IMR-90 (cell line): ENCODE measurements around the gene DCTD. TPM values are rescaled to one million over a fixed set of nuclear protein-coding genes. Genes with fewer than 3 reads are reported as not detected.

ENCODE experiments used
- ATAC-seq: fragments of 200-7000 bp; cut with Tn5 transposase; 2 replicates; pipeline ENCODE4 v1.9.1; 2020; ENCODE audit warnings: low read depth, mild to moderate bottlenecking, moderate library complexity
- BruUV-seq: library from RNA; stranded (reverse); fragments of 400-500 nt; replicated peaks from 2 replicates; lab custom pipeline; 2021; lab: Mats Ljungman, UMichigan
- CTCF ChIA-PET: fragments of 300-600 bp; formaldehyde crosslinking; extraction: SDS; loops from one replicate; lab custom pipeline; 2021; ENCODE audit warnings: antibody characterized with exemption; lab: Yijun Ruan, JAX
- POLR2A ChIA-PET: fragments of 300-600 bp; sonication (Branson Sonifier 250); formaldehyde crosslinking; loops from one replicate; lab custom pipeline; 2022; ENCODE audit warnings: antibody characterized with exemption; ENCODE audit not compliant: unreplicated experiment; lab: Charles Lee
- DNase-seq: peaks from one replicate; pipeline ENCODE4 v3.0.0; 2013
- H2AFZ ChIP-seq: replicated peaks from 2 replicates; pipeline ENCODE3; 2013; ENCODE audit warnings: low read length, mild to moderate bottlenecking; ENCODE audit not compliant: poor library complexity
- H2AK5ac ChIP-seq: 2 replicates; pipeline ENCODE4 v1.6.1; 2013; ENCODE audit warnings: low read depth, low read length, inconsistent platforms
- H2AK9ac ChIP-seq: replicated peaks from 2 replicates; pipeline ENCODE3; 2013; ENCODE audit warnings: mild to moderate bottlenecking, low read depth, low read length, moderate library complexity; ENCODE audit not compliant: poor library complexity
- H2BK120ac ChIP-seq: 2 replicates; pipeline ENCODE4 v1.6.1; 2013; ENCODE audit warnings: low read depth, low read length, inconsistent platforms
- H2BK15ac ChIP-seq: 3 replicates; pipeline ENCODE4 v1.6.1; 2013; ENCODE audit warnings: low read depth, low read length, inconsistent platforms
- H2BK20ac ChIP-seq: 2 replicates; pipeline ENCODE4 v1.6.1; 2013; ENCODE audit warnings: low read depth, mild to moderate bottlenecking, inconsistent platforms, low read length, moderate library complexity
- H2BK5ac ChIP-seq: 2 replicates; pipeline ENCODE4 v1.6.1; 2013; ENCODE audit warnings: mild to moderate bottlenecking, low read depth, low read length, inconsistent platforms; ENCODE audit not compliant: poor library complexity, severe bottlenecking
- H3K14ac ChIP-seq: replicated peaks from 2 replicates; pipeline ENCODE4 v1.6.1; 2013; ENCODE audit warnings: low read depth, low read length, inconsistent platforms
- H3K18ac ChIP-seq: 2 replicates; pipeline ENCODE4 v1.6.1; 2013; ENCODE audit warnings: low read depth, low read length, control low read depth
- H3K23ac ChIP-seq: 2 replicates; pipeline ENCODE4 v1.6.1; 2013; ENCODE audit warnings: low read depth, low read length, inconsistent platforms
- H3K27ac ChIP-seq: 2 replicates; pipeline ENCODE4 v1.5.1; 2013; ENCODE audit warnings: mild to moderate bottlenecking, control low read depth, low read length; ENCODE audit not compliant: insufficient read depth
- H3K27me3 ChIP-seq: 2 replicates; pipeline ENCODE4 v1.6.1; 2013; ENCODE audit warnings: low read length; ENCODE audit not compliant: control insufficient read depth, insufficient read depth
- H3K36me3 ChIP-seq: 2 replicates; pipeline ENCODE4 v1.6.1; 2013; ENCODE audit warnings: low read length, mixed read lengths; ENCODE audit not compliant: control insufficient read depth, insufficient read depth
- H3K4ac ChIP-seq: 2 replicates; pipeline ENCODE4 v1.6.1; 2013; ENCODE audit warnings: low read depth, low read length, inconsistent platforms
- H3K4me1 ChIP-seq: 2 replicates; pipeline ENCODE4 v1.6.1; 2013; ENCODE audit warnings: low read length, mixed read lengths; ENCODE audit not compliant: control insufficient read depth, insufficient read depth
- H3K4me2 ChIP-seq: 2 replicates; pipeline ENCODE4 v1.6.1; 2013; ENCODE audit warnings: low read depth, mild to moderate bottlenecking, control low read depth, low read length, moderate library complexity
- H3K4me3 ChIP-seq: 2 replicates; pipeline ENCODE4 v1.5.1; 2013; ENCODE audit warnings: low read depth, mild to moderate bottlenecking, control low read depth, low read length, moderate library complexity; ENCODE audit not compliant: insufficient read depth
- H3K56ac ChIP-seq: 2 replicates; pipeline ENCODE4 v1.6.1; 2013; ENCODE audit warnings: low read length, inconsistent platforms; ENCODE audit not compliant: insufficient read depth; ENCODE audit errors: extremely low read depth
- H3K79me1 ChIP-seq, 2 experiments: 2 replicates each; pipeline ENCODE4 v1.6.1; 2013; ENCODE audit warnings: low read length in 2 of 2, inconsistent platforms in 1 of 2, low read depth in 1 of 2
- H3K9ac ChIP-seq: 2 replicates; pipeline ENCODE4 v1.6.1; 2013; ENCODE audit warnings: low read depth, low read length, control low read depth
- H3K9me1 ChIP-seq: 2 replicates; pipeline ENCODE4 v1.6.1; 2013; ENCODE audit warnings: low read length, inconsistent platforms; ENCODE audit not compliant: insufficient read depth
- H3K9me3 ChIP-seq: 2 replicates; pipeline ENCODE4 v1.6.1; 2013; ENCODE audit warnings: low read length; ENCODE audit not compliant: control insufficient read depth, insufficient read depth
- H4K20me1 ChIP-seq: 2 replicates; pipeline ENCODE4 v1.6.1; 2013; ENCODE audit warnings: low read length, inconsistent platforms; ENCODE audit not compliant: insufficient read depth
- H4K5ac ChIP-seq: 2 replicates; pipeline ENCODE4 v1.6.1; 2013; ENCODE audit warnings: mild to moderate bottlenecking, low read depth, low read length, control low read depth
- H4K8ac ChIP-seq, 2 experiments: 2 replicates each; pipeline ENCODE4 v1.6.1; 2013; ENCODE audit warnings: low read depth in 2 of 2, low read length in 2 of 2, control low read depth in 1 of 2, inconsistent platforms in 1 of 2
- H4K91ac ChIP-seq: 2 replicates; pipeline ENCODE4 v1.6.1; 2013; ENCODE audit warnings: low read depth, low read length, inconsistent platforms; ENCODE audit not compliant: insufficient read depth
- CEBPB ChIP-seq: IDR thresholded peaks from 2 replicates; pipeline ENCODE4 v1.6.1; 2012; ENCODE audit warnings: low read depth, low read length, improper control_type of control experiment
- CHD1 ChIP-seq: IDR thresholded peaks from 2 replicates; pipeline ENCODE4 v1.6.1; 2012; ENCODE audit warnings: low read depth, low read length, improper control_type of control experiment
- FOS ChIP-seq: fragments of 150-350 bp; IDR thresholded peaks from 2 replicates; pipeline ENCODE4 v1.6.1; 2016; ENCODE audit warnings: low read depth, low read length
- MAFK ChIP-seq: IDR thresholded peaks from 2 replicates; pipeline ENCODE4 v1.6.1; 2012; ENCODE audit warnings: low read depth, low read length, improper control_type of control experiment
- MXI1 ChIP-seq: IDR thresholded peaks from 2 replicates; pipeline ENCODE4 v1.6.1; 2012; ENCODE audit warnings: low read depth, mild to moderate bottlenecking, low read length, moderate library complexity, borderline replicate concordance
- NFE2L2 ChIP-seq: fragments of 150-350 bp; IDR thresholded peaks from 2 replicates; pipeline ENCODE4 v1.6.1; 2016; ENCODE audit warnings: low read depth, mild to moderate bottlenecking, low read length
- POLR2A ChIP-seq: IDR thresholded peaks from 2 replicates; pipeline ENCODE4 v1.6.1; 2012; ENCODE audit warnings: mild to moderate bottlenecking, low read depth, low read length
- RCOR1 ChIP-seq: IDR thresholded peaks from 2 replicates; pipeline ENCODE4 v1.6.1; 2012; ENCODE audit warnings: mild to moderate bottlenecking, low read length, improper control_type of control experiment; ENCODE audit not compliant: insufficient replicate concordance
- RFX5 ChIP-seq: IDR thresholded peaks from 2 replicates; pipeline ENCODE4 v1.8.0; 2012; ENCODE audit warnings: low read depth, mild to moderate bottlenecking, low read length, moderate library complexity
- SMC3 ChIP-seq: fragments of 150-350 bp; IDR thresholded peaks from 2 replicates; pipeline ENCODE4 v1.6.1; 2016; ENCODE audit warnings: low read depth, mild to moderate bottlenecking, antibody characterized with exemption, low read length, moderate library complexity
- WGBS, 2 experiments: methylation state at CpG; one replicate each; pipeline versions ENCODE4 v1.1.5 to v1.1.7; 2013; ENCODE audit warnings: missing lambda C conversion rate in 2 of 2; ENCODE audit not compliant: insufficient read length in 1 of 2; ENCODE audit errors: extremely low coverage in 2 of 2; 5-methylcytosine and 5-hydroxymethylcytosine counted together
- dilution Hi-C: fragments of 300-500 bp; cut with HindIII; formaldehyde crosslinking; loops from one replicate; pipeline ENCODE4 v1.14.3; 2018; ENCODE audit warnings: low sequenced_read_pairs; ENCODE audit not compliant: unreplicated experiment
- in situ Hi-C: fragments of 300-500 bp; cut with MboI; formaldehyde crosslinking; loops from 3 replicates; pipeline ENCODE4 v1.14.3; 2019; ENCODE audit warnings: low sequenced_read_pairs, inconsistent platforms, mixed read lengths
- intact Hi-C: fragments of 100-400 bp; cut with micrococcal nuclease; formaldehyde crosslinking; loops from 2 replicates; pipeline ENCODE4 v1.10.0; 2022
- polyA plus RNA-seq, 3 experiments: library from polyadenylated mRNA; depleted of rRNA; stranded (reverse); fragments of >200 nt; gene quantifications; 2 replicates each; pipeline ENCODE4 v1.2.3, GENCODE V29; 2012; ENCODE audit warnings: low replicate concordance in 1 of 3
- total RNA-seq: library from RNA; depleted of rRNA; stranded (reverse); fragments of >200 nt; gene quantifications from 2 replicates; pipeline ENCODE4 v1.2.3, GENCODE V29; 2012
- TF ChIP-seq, protein P1 (sequence below): fragments of 150-350 bp; IDR thresholded peaks from 2 replicates; pipeline ENCODE4 v1.6.1; 2016; ENCODE audit warnings: low read depth, mild to moderate bottlenecking, low read length, moderate library complexity, borderline replicate concordance
- TF ChIP-seq, protein P2 (sequence below): conservative IDR thresholded peaks from 2 replicates; pipeline ENCODE4 v1.5.1; 2012; ENCODE audit warnings: mild to moderate bottlenecking, low read depth, low read length, improper control_type of control experiment
- TF ChIP-seq, protein P3 (sequence below): fragments of 150-350 bp; IDR thresholded peaks from 2 replicates; pipeline ENCODE4 v1.6.1; 2017; ENCODE audit warnings: mild to moderate bottlenecking, antibody characterized with exemption, low read length, low read depth

Gene DCTD
- total and polyA plus RNA-seq, 2 of the 4 experiments (the other 2 are of a cell fraction): 90.3 to 127 TPM

DNA sequence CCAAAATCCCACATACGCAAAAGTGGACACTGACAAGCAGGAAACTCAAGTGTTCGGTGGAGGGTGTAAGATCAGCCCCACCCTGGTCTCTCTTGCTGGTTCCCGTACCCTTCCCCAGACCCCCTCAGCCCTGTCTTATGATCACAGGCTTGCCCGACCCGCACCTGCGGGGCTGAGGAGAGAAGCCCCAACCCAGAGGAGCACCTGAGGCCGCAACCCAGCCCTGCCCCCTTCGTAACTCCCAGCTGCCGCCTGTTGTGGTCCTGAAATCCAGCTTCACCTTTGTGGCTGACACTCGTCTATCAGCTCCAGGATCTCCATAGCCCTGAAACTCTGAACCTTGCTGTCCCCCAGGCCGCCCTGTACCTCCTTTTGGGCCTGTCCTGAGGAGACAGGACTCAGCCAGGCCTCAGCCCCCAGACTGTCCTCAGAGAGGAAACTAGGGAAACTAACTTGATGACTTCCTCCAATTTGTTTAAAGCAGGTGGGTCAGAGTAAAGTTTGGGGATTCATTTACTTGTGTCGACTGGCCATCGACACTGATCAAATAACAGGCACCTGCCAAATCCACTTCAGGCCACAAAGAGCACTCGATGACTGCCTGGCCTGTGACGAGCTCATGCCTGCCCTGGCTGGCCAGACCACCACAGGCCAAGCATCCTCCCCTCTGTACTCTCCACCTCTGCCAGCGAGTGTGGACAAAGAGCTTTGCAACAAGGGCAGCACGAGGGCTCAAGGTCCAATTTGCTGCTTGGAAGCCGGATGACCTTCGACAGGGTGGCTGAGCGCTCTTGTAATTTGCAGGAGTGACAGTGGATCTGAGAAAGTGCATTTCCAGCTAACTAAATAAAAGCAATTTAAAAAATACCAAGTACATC, 19.3 kb downstream of the DCTD start (continued):
- no peak for TF ChIP-seq RCOR1

DNA sequence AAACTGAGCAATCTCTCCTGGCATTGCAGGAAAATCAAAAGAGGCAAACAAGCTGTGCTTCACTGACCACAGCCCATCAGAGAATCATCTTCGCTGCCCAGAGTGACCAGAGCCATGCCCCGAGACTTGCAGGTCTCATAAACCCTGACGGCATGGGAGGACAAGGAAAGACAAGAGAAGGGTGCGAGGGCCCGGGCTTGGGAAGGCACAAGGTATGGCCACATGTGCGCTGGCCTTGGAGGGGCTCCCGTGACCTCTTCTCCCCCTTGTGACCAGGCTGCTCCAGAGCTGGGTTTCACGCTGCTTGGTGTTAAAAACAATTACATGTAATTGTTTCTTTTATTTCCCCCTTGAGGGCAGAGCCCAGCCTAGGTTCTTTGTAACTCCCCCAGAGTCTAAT, 20.8 kb downstream of the DCTD start:
- Histone ChIP-seq H3K36me3 (peaks cover 44% of the 10 kb centered on the region), H3K27ac (no peak overlapping the region), H3K4me2 (no peak overlapping the region), H3K56ac (no peak overlapping the region), H2BK15ac (no peak overlapping the region), H2AFZ (no peak overlapping the region), H3K4me3 (no peak overlapping the region), H4K5ac (no peak overlapping the region), H3K79me1 (peaks cover 20 to 41% of the 10 kb centered on the region in 2 experiments), H2BK5ac (no peak overlapping the region), H2AK5ac (no peak overlapping the region), H2BK120ac (no peak overlapping the region), H3K9me3 (no peaks in the 10 kb centered on the region), H4K8ac (no peak overlapping the region), H3K27me3 (no peaks in the 10 kb centered on the region), H3K14ac (no peak overlapping the region), H2BK20ac (no peak overlapping the region), H4K20me1 (peaks cover 3% of the 10 kb centered on the region; the same call in 1 of the 2 replicates), H3K18ac (no peak overlapping the region), H3K23ac (no peak overlapping the region), H3K4me1 (no peaks in the 10 kb centered on the region), H2AK9ac (no peak overlapping the region), H3K9ac (no peak overlapping the region), H4K91ac (no peak overlapping the region), H3K9me1 (peaks cover 4% of the 10 kb centered on the region; the same call in 1 of the 2 replicates), H3K4ac (no peak overlapping the region)
- TF ChIP-seq, protein P1, sequence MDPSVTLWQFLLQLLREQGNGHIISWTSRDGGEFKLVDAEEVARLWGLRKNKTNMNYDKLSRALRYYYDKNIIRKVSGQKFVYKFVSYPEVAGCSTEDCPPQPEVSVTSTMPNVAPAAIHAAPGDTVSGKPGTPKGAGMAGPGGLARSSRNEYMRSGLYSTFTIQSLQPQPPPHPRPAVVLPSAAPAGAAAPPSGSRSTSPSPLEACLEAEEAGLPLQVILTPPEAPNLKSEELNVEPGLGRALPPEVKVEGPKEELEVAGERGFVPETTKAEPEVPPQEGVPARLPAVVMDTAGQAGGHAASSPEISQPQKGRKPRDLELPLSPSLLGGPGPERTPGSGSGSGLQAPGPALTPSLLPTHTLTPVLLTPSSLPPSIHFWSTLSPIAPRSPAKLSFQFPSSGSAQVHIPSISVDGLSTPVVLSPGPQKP: no peak
- TF ChIP-seq CHD1 (no peak), MXI1 (no peak), CEBPB (no peak), RCOR1 (no peak), SMC3 (no peak), POLR2A (no peak), NFE2L2 (no peak), RFX5 (no peak), FOS (no peak), MAFK (no peak)
- TF ChIP-seq, protein P2, sequence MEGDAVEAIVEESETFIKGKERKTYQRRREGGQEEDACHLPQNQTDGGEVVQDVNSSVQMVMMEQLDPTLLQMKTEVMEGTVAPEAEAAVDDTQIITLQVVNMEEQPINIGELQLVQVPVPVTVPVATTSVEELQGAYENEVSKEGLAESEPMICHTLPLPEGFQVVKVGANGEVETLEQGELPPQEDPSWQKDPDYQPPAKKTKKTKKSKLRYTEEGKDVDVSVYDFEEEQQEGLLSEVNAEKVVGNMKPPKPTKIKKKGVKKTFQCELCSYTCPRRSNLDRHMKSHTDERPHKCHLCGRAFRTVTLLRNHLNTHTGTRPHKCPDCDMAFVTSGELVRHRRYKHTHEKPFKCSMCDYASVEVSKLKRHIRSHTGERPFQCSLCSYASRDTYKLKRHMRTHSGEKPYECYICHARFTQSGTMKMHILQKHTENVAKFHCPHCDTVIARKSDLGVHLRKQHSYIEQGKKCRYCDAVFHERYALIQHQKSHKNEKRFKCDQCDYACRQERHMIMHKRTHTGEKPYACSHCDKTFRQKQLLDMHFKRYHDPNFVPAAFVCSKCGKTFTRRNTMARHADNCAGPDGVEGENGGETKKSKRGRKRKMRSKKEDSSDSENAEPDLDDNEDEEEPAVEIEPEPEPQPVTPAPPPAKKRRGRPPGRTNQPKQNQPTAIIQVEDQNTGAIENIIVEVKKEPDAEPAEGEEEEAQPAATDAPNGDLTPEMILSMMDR: no peak
- TF ChIP-seq, protein P3, sequence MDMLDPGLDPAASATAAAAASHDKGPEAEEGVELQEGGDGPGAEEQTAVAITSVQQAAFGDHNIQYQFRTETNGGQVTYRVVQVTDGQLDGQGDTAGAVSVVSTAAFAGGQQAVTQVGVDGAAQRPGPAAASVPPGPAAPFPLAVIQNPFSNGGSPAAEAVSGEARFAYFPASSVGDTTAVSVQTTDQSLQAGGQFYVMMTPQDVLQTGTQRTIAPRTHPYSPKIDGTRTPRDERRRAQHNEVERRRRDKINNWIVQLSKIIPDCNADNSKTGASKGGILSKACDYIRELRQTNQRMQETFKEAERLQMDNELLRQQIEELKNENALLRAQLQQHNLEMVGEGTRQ: no peak
- DNase-seq (no peak), ATAC-seq (no peak)
- WGBS, 2 experiments: 86% methylated on average over 1 of the region's 8 CpGs; no CpG with 5 or more reads in 1 of the 2 experiments
- POLR2A ChIA-PET: no interaction called here
- intact Hi-C loops (no loop called here), dilution Hi-C loops (no loop called here), in situ Hi-C loops (no loop called here)
- BruUV-seq: no TSS peak
- CTCF ChIA-PET: no interaction called here
